OCI-LY3 (cell line): ENCODE results near the gene KIAA0040.

Experiments
- H2AFZ ChIP-seq: fragments of 200-600, 300-600 bp; shearing (Covaris generic); 2 replicates; pipeline ENCODE4 v1.6.0; 2014; ENCODE audit warnings: antibody characterized with exemption, low read depth, low read length
- H3K27ac ChIP-seq: fragments of 200-600, 300-600 bp; sonication (generic); 2 replicates; pipeline ENCODE4 v1.5.1; 2014; ENCODE audit warnings: mild to moderate bottlenecking, low read length, moderate library complexity, mixed read lengths
- H3K27me3 ChIP-seq: fragments of 200-600, 300-600 bp; sonication (generic); 2 replicates; pipeline ENCODE4 v1.6.1; 2014; ENCODE audit warnings: low read depth, low read length, mixed read lengths
- H3K36me3 ChIP-seq: fragments of 200-600, 300-600 bp; sonication (generic); replicated peaks from 2 replicates; pipeline ENCODE3; 2014; ENCODE audit warnings: low read depth, low read length, mixed read lengths
- H3K4me1 ChIP-seq: fragments of 300-600, 200-600 bp; sonication (generic); 2 replicates; pipeline ENCODE4 v1.6.1; 2014; ENCODE audit warnings: low read length, mixed read lengths
- H3K4me2 ChIP-seq: fragments of 200-600, 300-600 bp; sonication (generic); 2 replicates; pipeline ENCODE4 v1.6.1; 2014; ENCODE audit warnings: low read length, mixed read lengths
- H3K4me3 ChIP-seq: fragments of 300-600, 200-600 bp; sonication (generic); 2 replicates; pipeline ENCODE4 v1.5.1; 2014; ENCODE audit warnings: antibody characterized with exemption, mild to moderate bottlenecking, low read length, moderate library complexity
- H3K79me2 ChIP-seq: fragments of 300-600, 200-600 bp; shearing (Covaris generic); 2 replicates; pipeline ENCODE4 v1.6.1; 2014; ENCODE audit warnings: mild to moderate bottlenecking, low read length, mixed read lengths
- H3K9ac ChIP-seq: fragments of 300-600, 200-600 bp; shearing (Covaris generic); 2 replicates; pipeline ENCODE4 v1.6.0; 2014; ENCODE audit warnings: mild to moderate bottlenecking, low read length, moderate library complexity
- H3K9me3 ChIP-seq: fragments of 200-600, 300-600 bp; shearing (Covaris generic); 2 replicates; pipeline ENCODE4 v1.6.1; 2014; ENCODE audit warnings: low read length, mixed read lengths; ENCODE audit not compliant: insufficient read depth
- H4K20me1 ChIP-seq: fragments of 200-600, 300-600 bp; sonication (generic); 2 replicates; pipeline ENCODE4 v1.6.1; 2016; ENCODE audit warnings: low read length, mixed read lengths; ENCODE audit not compliant: insufficient read depth
- EZH2phosphoT487 ChIP-seq: fragments of 200-600 bp; shearing (Covaris generic); IDR thresholded peaks from 2 replicates; pipeline ENCODE4 v1.6.1; 2018; ENCODE audit warnings: antibody characterized with exemption, mixed run types, low read depth
- TF ChIP-seq, protein P1 (sequence below): fragments of 200-600, 300-600 bp; sonication (generic); IDR thresholded peaks from 2 replicates; pipeline ENCODE4 v1.5.1; 2014; ENCODE audit warnings: antibody characterized with exemption, low read length, low read depth

The KIAA0040 gene

DNA sequence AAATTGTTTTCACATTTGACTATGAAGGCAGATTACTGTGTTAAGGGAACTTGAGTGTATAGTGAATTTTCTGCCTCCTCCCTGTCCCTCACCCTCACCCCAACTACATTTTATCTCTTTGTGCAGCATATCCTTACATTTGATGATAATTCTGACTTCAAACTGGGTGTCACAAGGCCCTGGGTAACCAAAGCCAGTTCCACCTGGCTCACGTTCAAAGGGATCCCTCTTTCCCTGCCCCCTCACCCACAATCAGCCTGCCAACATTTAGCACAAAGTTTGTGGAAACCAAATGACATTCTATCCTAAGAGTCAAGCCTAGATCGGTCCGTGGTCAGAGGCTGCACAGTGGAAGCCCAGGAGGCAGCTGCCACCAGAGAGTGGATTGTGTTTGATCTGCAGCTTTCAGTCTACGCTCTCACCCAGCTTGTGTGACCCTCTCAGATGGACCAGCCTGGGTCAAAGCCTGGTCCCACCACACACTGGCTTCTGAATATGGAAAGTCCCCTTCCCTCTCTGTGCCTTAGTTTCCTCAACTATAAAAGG is 10.3 kb downstream of the KIAA0040 start:
- Histone ChIP-seq H3K9ac (no peak overlapping the region), H3K4me3 (no peak overlapping the region), H3K4me2 (no peak overlapping the region), H3K27ac (no peak overlapping the region), H3K36me3 (peaks cover 23% of the 10 kb centered on the region), H3K9me3 (no peaks in the 10 kb centered on the region), H3K27me3 (no peaks in the 10 kb centered on the region), H3K4me1 (peaks cover 9% of the 10 kb centered on the region; the same call in 1 of the 2 replicates), H2AFZ (no peak overlapping the region), H4K20me1 (peaks cover 33% of the 10 kb centered on the region), H3K79me2 (peaks cover 22% of the 10 kb centered on the region)
- TF ChIP-seq EZH2phosphoT487, result no peak
- TF ChIP-seq, protein P1, sequence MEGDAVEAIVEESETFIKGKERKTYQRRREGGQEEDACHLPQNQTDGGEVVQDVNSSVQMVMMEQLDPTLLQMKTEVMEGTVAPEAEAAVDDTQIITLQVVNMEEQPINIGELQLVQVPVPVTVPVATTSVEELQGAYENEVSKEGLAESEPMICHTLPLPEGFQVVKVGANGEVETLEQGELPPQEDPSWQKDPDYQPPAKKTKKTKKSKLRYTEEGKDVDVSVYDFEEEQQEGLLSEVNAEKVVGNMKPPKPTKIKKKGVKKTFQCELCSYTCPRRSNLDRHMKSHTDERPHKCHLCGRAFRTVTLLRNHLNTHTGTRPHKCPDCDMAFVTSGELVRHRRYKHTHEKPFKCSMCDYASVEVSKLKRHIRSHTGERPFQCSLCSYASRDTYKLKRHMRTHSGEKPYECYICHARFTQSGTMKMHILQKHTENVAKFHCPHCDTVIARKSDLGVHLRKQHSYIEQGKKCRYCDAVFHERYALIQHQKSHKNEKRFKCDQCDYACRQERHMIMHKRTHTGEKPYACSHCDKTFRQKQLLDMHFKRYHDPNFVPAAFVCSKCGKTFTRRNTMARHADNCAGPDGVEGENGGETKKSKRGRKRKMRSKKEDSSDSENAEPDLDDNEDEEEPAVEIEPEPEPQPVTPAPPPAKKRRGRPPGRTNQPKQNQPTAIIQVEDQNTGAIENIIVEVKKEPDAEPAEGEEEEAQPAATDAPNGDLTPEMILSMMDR, result no peak

DNA sequence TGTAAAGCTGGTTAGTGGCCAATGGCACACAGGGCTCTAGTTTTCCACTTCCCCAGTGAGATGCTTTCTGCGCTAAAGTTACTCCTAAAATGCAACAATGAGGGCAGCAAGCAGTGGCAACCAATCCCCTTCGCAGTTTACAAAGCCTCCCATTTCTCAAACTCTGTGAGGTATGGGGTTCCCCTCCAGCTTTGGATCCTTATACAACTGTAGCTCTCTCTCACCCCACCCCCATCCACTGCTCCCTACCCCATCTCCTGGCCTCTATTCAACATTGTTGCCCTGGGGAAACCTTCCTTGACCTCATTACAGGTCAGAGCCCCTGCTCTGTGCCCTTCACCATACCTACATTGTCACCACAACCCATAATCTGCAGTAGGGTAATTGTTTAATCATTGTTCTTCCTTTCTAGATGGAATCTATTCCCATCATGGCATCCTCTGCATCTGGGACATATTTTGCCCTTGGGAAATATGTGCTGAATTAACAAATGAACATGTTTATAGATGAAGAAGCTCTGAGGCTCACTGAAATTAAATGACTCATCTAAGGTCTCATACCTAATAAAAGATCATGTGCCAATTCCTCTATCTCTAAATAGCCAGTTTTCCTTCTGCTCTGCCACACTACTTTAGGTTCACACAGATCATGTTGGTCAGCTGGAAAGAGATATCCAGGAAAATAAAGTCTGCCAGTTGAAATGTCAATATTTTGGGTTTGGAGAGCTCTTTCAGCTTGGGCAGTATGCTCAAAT is 12.6 kb downstream of the KIAA0040 start:
- Histone ChIP-seq H3K9me3 (no peaks in the 10 kb centered on the region), H3K9ac (no peak overlapping the region), H3K4me2 (no peak overlapping the region), H3K79me2 (peaks cover 18% of the 10 kb centered on the region), H4K20me1 (peaks cover 40% of the 10 kb centered on the region), H2AFZ (no peak overlapping the region), H3K27me3 (no peaks in the 10 kb centered on the region), H3K4me1 (peaks cover 9% of the 10 kb centered on the region; the same call in 1 of the 2 replicates), H3K27ac (no peak overlapping the region), H3K36me3 (peaks cover 12% of the 10 kb centered on the region), H3K4me3 (no peak overlapping the region)
- no peak for TF ChIP-seq EZH2phosphoT487
- TF ChIP-seq, protein P1, result no peak

DNA sequence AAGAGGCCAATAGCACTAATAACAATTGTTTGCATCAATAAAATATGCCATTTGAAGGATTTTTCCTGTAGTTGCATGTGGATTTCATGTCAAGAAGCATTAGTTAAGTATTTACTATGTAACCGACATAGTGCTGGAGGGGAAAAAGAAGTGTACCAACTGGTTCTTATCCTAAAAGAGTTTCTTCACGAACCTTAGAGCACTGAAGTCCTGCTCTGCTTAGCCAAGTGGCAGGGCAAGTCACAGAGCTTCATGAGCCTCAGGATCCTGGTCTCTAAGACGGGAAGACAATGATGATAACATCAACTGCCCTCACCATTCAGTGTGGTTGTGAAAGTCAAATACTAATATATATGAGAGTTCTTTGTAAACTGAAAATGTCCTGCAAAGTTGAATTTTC is 14.1 kb downstream of the KIAA0040 start:
- H3K27ac ChIP-seq, result no peak overlapping the region
- H3K4me1 ChIP-seq, result peaks cover 9% of the 10 kb centered on the region; the same call in 1 of the 2 replicates
- H3K9ac ChIP-seq, result no peak overlapping the region
- H3K4me3 ChIP-seq, result no peak overlapping the region
- TF ChIP-seq EZH2phosphoT487, result no peak
- TF ChIP-seq, protein P1, result no peak
- H4K20me1 ChIP-seq, result peaks cover 37% of the 10 kb centered on the region
- no peak overlapping the region for H3K4me2 ChIP-seq
- no peaks in the 10 kb centered on the region for H3K27me3 ChIP-seq
- no peaks in the 10 kb centered on the region for H3K9me3 ChIP-seq
- H3K36me3 ChIP-seq, result peaks cover 12% of the 10 kb centered on the region
- no peak overlapping the region for H2AFZ ChIP-seq
- H3K79me2 ChIP-seq, result peaks cover 7% of the 10 kb centered on the region; the same call in 1 of the 2 replicates

DNA sequence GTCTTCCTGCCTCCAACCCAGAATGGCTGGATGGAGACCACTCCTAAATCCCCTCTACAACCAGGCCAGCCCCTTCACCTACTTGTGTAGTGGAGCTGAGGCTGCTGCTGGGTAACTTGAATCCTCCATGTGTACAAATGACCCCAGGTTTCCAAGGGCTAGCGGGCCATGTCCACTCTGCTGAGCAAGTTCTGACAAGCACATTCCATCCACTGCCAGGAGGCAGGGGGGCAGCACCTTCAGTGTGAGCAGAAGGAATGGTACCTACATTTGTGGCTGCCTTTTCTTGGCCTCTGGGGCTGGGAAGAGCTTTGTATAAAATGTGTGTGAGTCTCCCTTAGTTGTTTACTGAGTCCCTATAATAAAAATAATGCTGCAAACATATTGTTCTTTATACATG is 14.5 kb downstream of the KIAA0040 start:
- no peak overlapping the region for H3K9ac ChIP-seq
- no peak overlapping the region for H3K4me2 ChIP-seq
- H3K9me3 ChIP-seq, result no peaks in the 10 kb centered on the region
- no peak for TF ChIP-seq EZH2phosphoT487
- TF ChIP-seq, protein P1, result no peak
- no peak overlapping the region for H2AFZ ChIP-seq
- H3K27ac ChIP-seq, result no peak overlapping the region
- H3K4me1 ChIP-seq, result peaks cover 9% of the 10 kb centered on the region; the same call in 1 of the 2 replicates
- H3K36me3 ChIP-seq, result peaks cover 12% of the 10 kb centered on the region
- H3K79me2 ChIP-seq, result peaks cover 4% of the 10 kb centered on the region; the same call in 1 of the 2 replicates
- peaks cover 33% of the 10 kb centered on the region; the same call in 1 of the 2 replicates for H4K20me1 ChIP-seq
- H3K27me3 ChIP-seq, result no peaks in the 10 kb centered on the region
- H3K4me3 ChIP-seq, result no peak overlapping the region
